ENCODE data around the gene ZBED2.

DNA sequence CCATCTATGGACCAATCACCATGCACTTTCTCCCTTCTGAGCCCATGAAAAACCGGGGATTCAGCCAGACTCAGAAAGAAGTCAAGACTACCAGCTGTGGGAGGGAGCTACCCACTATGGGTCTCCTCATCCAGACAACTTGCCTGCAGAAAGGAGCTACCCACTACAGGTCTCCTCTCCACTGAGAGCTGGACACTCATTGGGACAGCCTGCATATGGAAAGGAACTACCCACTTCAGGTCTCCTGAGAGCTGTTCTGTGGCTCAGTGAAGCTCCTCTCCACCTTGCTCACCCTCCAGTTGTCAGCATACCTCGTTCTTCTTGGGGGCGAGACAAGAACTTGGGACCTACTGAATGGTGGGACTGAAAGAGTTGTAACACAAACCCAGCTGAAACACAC lies 22.3 kb upstream of the ZBED2 start:
- TF ChIP-seq EP300 (IDR thresholded peaks at IDR 0.05) (no peak), POLR2A (IDR thresholded peaks at IDR 0.05) (no peak), POLR2AphosphoS5 (IDR thresholded peaks at IDR 0.05) (no peak)
- TF ChIP-seq, protein P1, sequence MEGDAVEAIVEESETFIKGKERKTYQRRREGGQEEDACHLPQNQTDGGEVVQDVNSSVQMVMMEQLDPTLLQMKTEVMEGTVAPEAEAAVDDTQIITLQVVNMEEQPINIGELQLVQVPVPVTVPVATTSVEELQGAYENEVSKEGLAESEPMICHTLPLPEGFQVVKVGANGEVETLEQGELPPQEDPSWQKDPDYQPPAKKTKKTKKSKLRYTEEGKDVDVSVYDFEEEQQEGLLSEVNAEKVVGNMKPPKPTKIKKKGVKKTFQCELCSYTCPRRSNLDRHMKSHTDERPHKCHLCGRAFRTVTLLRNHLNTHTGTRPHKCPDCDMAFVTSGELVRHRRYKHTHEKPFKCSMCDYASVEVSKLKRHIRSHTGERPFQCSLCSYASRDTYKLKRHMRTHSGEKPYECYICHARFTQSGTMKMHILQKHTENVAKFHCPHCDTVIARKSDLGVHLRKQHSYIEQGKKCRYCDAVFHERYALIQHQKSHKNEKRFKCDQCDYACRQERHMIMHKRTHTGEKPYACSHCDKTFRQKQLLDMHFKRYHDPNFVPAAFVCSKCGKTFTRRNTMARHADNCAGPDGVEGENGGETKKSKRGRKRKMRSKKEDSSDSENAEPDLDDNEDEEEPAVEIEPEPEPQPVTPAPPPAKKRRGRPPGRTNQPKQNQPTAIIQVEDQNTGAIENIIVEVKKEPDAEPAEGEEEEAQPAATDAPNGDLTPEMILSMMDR (IDR thresholded peaks at IDR 0.05): no peak

All from stomach (tissue), 4 donors.